ENCODE results near the gene MORF4L1.
A peak's percentile ranks its signal among the peaks of the same experiment; 100 is the strongest.
"Not testable (repeated sequence)": the region's sequence is repeated elsewhere in the genome, so short reads cannot be mapped to it uniquely, and the experiment has no call there.

Gene MORF4L1

GRCh38 chr15:78893538-78893937 is 20.8 kb downstream of the MORF4L1 start:
- Histone ChIP-seq H2BK5ac (ENCODE audit: low read depth, low read length, poor library complexity) (no peak overlapping the region), H3K36me3 (ENCODE audit: control insufficient read depth in 1 of 2, insufficient read depth in 2 of 2, low read length in 2 of 2) (peaks cover 23 to 33% of the 10 kb centered on the region in 2 experiments), H3K79me2 (ENCODE audit: control insufficient read depth, insufficient read depth, low read length, poor library complexity) (no peaks in the 10 kb centered on the region), H2BK120ac (ENCODE audit: insufficient read depth, low read length, poor library complexity) (no peak overlapping the region), H3K4me2 (ENCODE audit: low read length) (no peak overlapping the region), H2AFZ (ENCODE audit: insufficient read depth, low read length, poor library complexity) (no peak overlapping the region), H3K27me3 (ENCODE audit: insufficient read depth, low read length) (no peaks in the 10 kb centered on the region), H3K14ac (ENCODE audit: low read length) (no peak overlapping the region), H2AK5ac (ENCODE audit: low read length) (no peak overlapping the region), H3K9ac (ENCODE audit: low read length) (no peak overlapping the region), H3K23ac (ENCODE audit: low read length) (no peak overlapping the region), H2BK12ac (ENCODE audit: low read length) (no peak overlapping the region), H3K9me3 (ENCODE audit: insufficient read depth, low read depth, low read length) (no peaks in the 10 kb centered on the region), H3K4me1 (ENCODE audit: control insufficient read depth in 1 of 2, insufficient read depth in 2 of 2, low read length in 2 of 2) (no peaks in the 10 kb centered on the region), H3K4me3 (ENCODE audit: low read depth, low read length) (no peak overlapping the region), H3K79me1 (ENCODE audit: low read length) (no peaks in the 10 kb centered on the region), H3K27ac (ENCODE audit: low read depth, low read length) (no peak overlapping the region), H4K91ac (ENCODE audit: low read depth, low read length) (no peak overlapping the region), H3K4ac (ENCODE audit: low read depth, low read length) (no peak overlapping the region), H3K18ac (ENCODE audit: low read length) (no peak overlapping the region), H4K8ac (ENCODE audit: low read depth, low read length) (no peak overlapping the region), H4K12ac (ENCODE audit: low read depth, low read length) (no peak overlapping the region)
- DNase-seq: peak in 1 of 2 donors; percentile 45
- WGBS (ENCODE audit: extremely low coverage, insufficient coverage, insufficient read length): no CpG with 5 or more reads among the region's 2 CpGs

GRCh38 chr15:78895471-78895870 is 22.8 kb downstream of the MORF4L1 start:
- H3K27ac ChIP-seq (ENCODE audit: low read depth, low read length): no peak overlapping the region
- H2AK5ac ChIP-seq (ENCODE audit: low read length): no peak overlapping the region
- H2AFZ ChIP-seq (ENCODE audit: insufficient read depth, low read length, poor library complexity): no peak overlapping the region
- H3K4me1 ChIP-seq (ENCODE audit: control insufficient read depth in 1 of 2, insufficient read depth in 2 of 2, low read length in 2 of 2): no peaks in the 10 kb centered on the region
- H2BK120ac ChIP-seq (ENCODE audit: insufficient read depth, low read length, poor library complexity): no peak overlapping the region
- H3K4me3 ChIP-seq (ENCODE audit: low read depth, low read length): no peak overlapping the region
- H3K36me3 ChIP-seq (ENCODE audit: control insufficient read depth in 1 of 2, insufficient read depth in 2 of 2, low read length in 2 of 2): peaks cover 28 to 38% of the 10 kb centered on the region in 2 experiments
- H4K8ac ChIP-seq (ENCODE audit: low read depth, low read length): no peak overlapping the region
- H3K14ac ChIP-seq (ENCODE audit: low read length): no peak overlapping the region
- no peak overlapping the region for H2BK12ac ChIP-seq (ENCODE audit: low read length)
- WGBS (ENCODE audit: extremely low coverage, insufficient coverage, insufficient read length): no CpG with 5 or more reads among the region's 3 CpGs
- no peak overlapping the region for H3K9ac ChIP-seq (ENCODE audit: low read length)
- no peaks in the 10 kb centered on the region for H3K27me3 ChIP-seq (ENCODE audit: insufficient read depth, low read length)
- no peak overlapping the region for H4K12ac ChIP-seq (ENCODE audit: low read depth, low read length)
- H4K91ac ChIP-seq (ENCODE audit: low read depth, low read length): no peak overlapping the region
- H3K23ac ChIP-seq (ENCODE audit: low read length): no peak overlapping the region
- H3K9me3 ChIP-seq (ENCODE audit: insufficient read depth, low read depth, low read length): no peaks in the 10 kb centered on the region
- DNase-seq: no peak
- peaks cover 1% of the 10 kb centered on the region for H3K79me2 ChIP-seq (ENCODE audit: control insufficient read depth, insufficient read depth, low read length, poor library complexity)
- no peak overlapping the region for H3K18ac ChIP-seq (ENCODE audit: low read length)
- no peak overlapping the region for H3K4me2 ChIP-seq (ENCODE audit: low read length)
- no peak overlapping the region for H2BK5ac ChIP-seq (ENCODE audit: low read depth, low read length, poor library complexity)
- H3K4ac ChIP-seq (ENCODE audit: low read depth, low read length): no peak overlapping the region
- H3K79me1 ChIP-seq (ENCODE audit: low read length): no peaks in the 10 kb centered on the region

GRCh38 chr15:78898540-78898939 is 25.9 kb downstream of the MORF4L1 start:
- WGBS (ENCODE audit: extremely low coverage, insufficient coverage, insufficient read length): no CpG with 5 or more reads among the region's 4 CpGs
- H2BK5ac ChIP-seq (ENCODE audit: low read depth, low read length, poor library complexity): no peak overlapping the region

GRCh38 chr15:78900819-78901533 is 28.3 kb downstream of the MORF4L1 start:
- no CpG with 5 or more reads among the region's 14 CpGs for WGBS (ENCODE audit: extremely low coverage, insufficient coverage, insufficient read length)
- not testable (repeated sequence) for H3K27me3 ChIP-seq (ENCODE audit: insufficient read depth, low read length); H3K4me1 ChIP-seq (ENCODE audit: control insufficient read depth in 1 of 2, insufficient read depth in 2 of 2, low read length in 2 of 2); H2AFZ ChIP-seq (ENCODE audit: insufficient read depth, low read length, poor library complexity); H2BK5ac ChIP-seq (ENCODE audit: low read depth, low read length, poor library complexity); H3K79me2 ChIP-seq (ENCODE audit: control insufficient read depth, insufficient read depth, low read length, poor library complexity); H3K79me1 ChIP-seq (ENCODE audit: low read length); H2BK12ac ChIP-seq (ENCODE audit: low read length); H2AK5ac ChIP-seq (ENCODE audit: low read length); H3K18ac ChIP-seq (ENCODE audit: low read length); H3K14ac ChIP-seq (ENCODE audit: low read length); H4K8ac ChIP-seq (ENCODE audit: low read depth, low read length); H2BK120ac ChIP-seq (ENCODE audit: insufficient read depth, low read length, poor library complexity); H4K91ac ChIP-seq (ENCODE audit: low read depth, low read length); H3K23ac ChIP-seq (ENCODE audit: low read length); H3K4me2 ChIP-seq (ENCODE audit: low read length); H3K9me3 ChIP-seq (ENCODE audit: insufficient read depth, low read depth, low read length); H3K27ac ChIP-seq (ENCODE audit: low read depth, low read length); H3K4ac ChIP-seq (ENCODE audit: low read depth, low read length); DNase-seq; H3K9ac ChIP-seq (ENCODE audit: low read length); H3K4me3 ChIP-seq (ENCODE audit: low read depth, low read length); H4K12ac ChIP-seq (ENCODE audit: low read depth, low read length)
- H3K36me3 ChIP-seq (ENCODE audit: control insufficient read depth in 1 of 2, insufficient read depth in 2 of 2, low read length in 2 of 2): peaks cover 46 to 55% of the 10 kb centered on the region in 2 experiments

More at GRCh38 chr15:78898540-78898939, 25.9 kb downstream of the MORF4L1 start:
- no peak overlapping the region for H4K91ac ChIP-seq (ENCODE audit: low read depth, low read length)
- no peak overlapping the region for H3K4ac ChIP-seq (ENCODE audit: low read depth, low read length)
- H3K4me3 ChIP-seq (ENCODE audit: low read depth, low read length): no peak overlapping the region
- H2BK12ac ChIP-seq (ENCODE audit: low read length): no peak overlapping the region
- no peak overlapping the region for H3K4me2 ChIP-seq (ENCODE audit: low read length)
- H3K4me1 ChIP-seq (ENCODE audit: control insufficient read depth in 1 of 2, insufficient read depth in 2 of 2, low read length in 2 of 2): no peaks in the 10 kb centered on the region
- H3K14ac ChIP-seq (ENCODE audit: low read length): no peak overlapping the region
- peaks cover 1% of the 10 kb centered on the region for H3K79me2 ChIP-seq (ENCODE audit: control insufficient read depth, insufficient read depth, low read length, poor library complexity)
- H2BK120ac ChIP-seq (ENCODE audit: insufficient read depth, low read length, poor library complexity): no peak overlapping the region
- H3K36me3 ChIP-seq (ENCODE audit: control insufficient read depth in 1 of 2, insufficient read depth in 2 of 2, low read length in 2 of 2): peaks cover 42 to 54% of the 10 kb centered on the region in 2 experiments
- no peaks in the 10 kb centered on the region for H3K79me1 ChIP-seq (ENCODE audit: low read length)
- H3K9ac ChIP-seq (ENCODE audit: low read length): no peak overlapping the region
- no peak overlapping the region for H2AFZ ChIP-seq (ENCODE audit: insufficient read depth, low read length, poor library complexity)
- no peak overlapping the region for H4K8ac ChIP-seq (ENCODE audit: low read depth, low read length)
- no peak overlapping the region for H3K18ac ChIP-seq (ENCODE audit: low read length)
- DNase-seq: peak in 1 of 2 donors; percentile 58
- no peak overlapping the region for H3K27ac ChIP-seq (ENCODE audit: low read depth, low read length)
- H4K12ac ChIP-seq (ENCODE audit: low read depth, low read length): no peak overlapping the region
- no peak overlapping the region for H2AK5ac ChIP-seq (ENCODE audit: low read length)
- no peak overlapping the region for H3K23ac ChIP-seq (ENCODE audit: low read length)
- H3K27me3 ChIP-seq (ENCODE audit: insufficient read depth, low read length): no peaks in the 10 kb centered on the region
- H3K9me3 ChIP-seq (ENCODE audit: insufficient read depth, low read depth, low read length): no peaks in the 10 kb centered on the region
